ENCODE results near the gene ADGRF5.

Gene ADGRF5, protein sequence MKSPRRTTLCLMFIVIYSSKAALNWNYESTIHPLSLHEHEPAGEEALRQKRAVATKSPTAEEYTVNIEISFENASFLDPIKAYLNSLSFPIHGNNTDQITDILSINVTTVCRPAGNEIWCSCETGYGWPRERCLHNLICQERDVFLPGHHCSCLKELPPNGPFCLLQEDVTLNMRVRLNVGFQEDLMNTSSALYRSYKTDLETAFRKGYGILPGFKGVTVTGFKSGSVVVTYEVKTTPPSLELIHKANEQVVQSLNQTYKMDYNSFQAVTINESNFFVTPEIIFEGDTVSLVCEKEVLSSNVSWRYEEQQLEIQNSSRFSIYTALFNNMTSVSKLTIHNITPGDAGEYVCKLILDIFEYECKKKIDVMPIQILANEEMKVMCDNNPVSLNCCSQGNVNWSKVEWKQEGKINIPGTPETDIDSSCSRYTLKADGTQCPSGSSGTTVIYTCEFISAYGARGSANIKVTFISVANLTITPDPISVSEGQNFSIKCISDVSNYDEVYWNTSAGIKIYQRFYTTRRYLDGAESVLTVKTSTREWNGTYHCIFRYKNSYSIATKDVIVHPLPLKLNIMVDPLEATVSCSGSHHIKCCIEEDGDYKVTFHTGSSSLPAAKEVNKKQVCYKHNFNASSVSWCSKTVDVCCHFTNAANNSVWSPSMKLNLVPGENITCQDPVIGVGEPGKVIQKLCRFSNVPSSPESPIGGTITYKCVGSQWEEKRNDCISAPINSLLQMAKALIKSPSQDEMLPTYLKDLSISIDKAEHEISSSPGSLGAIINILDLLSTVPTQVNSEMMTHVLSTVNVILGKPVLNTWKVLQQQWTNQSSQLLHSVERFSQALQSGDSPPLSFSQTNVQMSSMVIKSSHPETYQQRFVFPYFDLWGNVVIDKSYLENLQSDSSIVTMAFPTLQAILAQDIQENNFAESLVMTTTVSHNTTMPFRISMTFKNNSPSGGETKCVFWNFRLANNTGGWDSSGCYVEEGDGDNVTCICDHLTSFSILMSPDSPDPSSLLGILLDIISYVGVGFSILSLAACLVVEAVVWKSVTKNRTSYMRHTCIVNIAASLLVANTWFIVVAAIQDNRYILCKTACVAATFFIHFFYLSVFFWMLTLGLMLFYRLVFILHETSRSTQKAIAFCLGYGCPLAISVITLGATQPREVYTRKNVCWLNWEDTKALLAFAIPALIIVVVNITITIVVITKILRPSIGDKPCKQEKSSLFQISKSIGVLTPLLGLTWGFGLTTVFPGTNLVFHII (N-terminal part only)

DNA sequence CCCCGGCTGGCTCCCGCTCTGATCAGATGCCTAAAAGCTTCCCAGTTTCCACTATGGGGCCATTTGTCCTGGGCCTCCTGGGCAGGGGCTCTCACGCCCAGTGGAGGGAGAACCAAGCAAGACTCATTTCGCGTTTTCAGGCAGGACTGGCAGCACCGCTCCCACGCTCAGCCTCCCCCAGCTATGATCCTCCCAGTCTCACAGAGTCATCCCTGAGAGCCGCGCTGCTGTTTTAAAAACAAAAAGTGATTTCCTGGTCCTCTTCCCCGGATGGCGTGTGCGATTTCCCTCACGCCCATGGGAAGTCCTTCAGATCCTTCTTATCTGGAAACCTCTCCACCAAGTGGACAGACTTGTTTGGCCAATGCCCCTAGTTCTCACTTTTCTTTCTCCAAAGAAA, at the start of gene ADGRF5:
ADGRF5 (minus strand) TSS at position 208 of the 400 bp plus-strand sequence. CDS start 15,176 bp downstream, outside the sequence.
- no peak within 1 kb of the TSS for H3K4me3 ChIP-seq (ENCODE audit: control insufficient read depth, low read depth, low read length)
- TF ChIP-seq, protein P1, sequence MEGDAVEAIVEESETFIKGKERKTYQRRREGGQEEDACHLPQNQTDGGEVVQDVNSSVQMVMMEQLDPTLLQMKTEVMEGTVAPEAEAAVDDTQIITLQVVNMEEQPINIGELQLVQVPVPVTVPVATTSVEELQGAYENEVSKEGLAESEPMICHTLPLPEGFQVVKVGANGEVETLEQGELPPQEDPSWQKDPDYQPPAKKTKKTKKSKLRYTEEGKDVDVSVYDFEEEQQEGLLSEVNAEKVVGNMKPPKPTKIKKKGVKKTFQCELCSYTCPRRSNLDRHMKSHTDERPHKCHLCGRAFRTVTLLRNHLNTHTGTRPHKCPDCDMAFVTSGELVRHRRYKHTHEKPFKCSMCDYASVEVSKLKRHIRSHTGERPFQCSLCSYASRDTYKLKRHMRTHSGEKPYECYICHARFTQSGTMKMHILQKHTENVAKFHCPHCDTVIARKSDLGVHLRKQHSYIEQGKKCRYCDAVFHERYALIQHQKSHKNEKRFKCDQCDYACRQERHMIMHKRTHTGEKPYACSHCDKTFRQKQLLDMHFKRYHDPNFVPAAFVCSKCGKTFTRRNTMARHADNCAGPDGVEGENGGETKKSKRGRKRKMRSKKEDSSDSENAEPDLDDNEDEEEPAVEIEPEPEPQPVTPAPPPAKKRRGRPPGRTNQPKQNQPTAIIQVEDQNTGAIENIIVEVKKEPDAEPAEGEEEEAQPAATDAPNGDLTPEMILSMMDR (IDR thresholded peaks at IDR 0.05; ENCODE audit: control insufficient read depth, insufficient read depth, low read depth, low read length, missing control alignments), result no peak
- DNase-seq (ENCODE audit: low read depth), result no peak

- TF ChIP-seq, protein P1 (IDR thresholded peaks at IDR 0.05; ENCODE audit: control insufficient read depth, insufficient read depth, low read depth, low read length, missing control alignments), result no peak
- no peak for DNase-seq (ENCODE audit: low read depth)
These were observed 47.5 kb upstream of the ADGRF5 start for GRCh38 chr6:46969206-46969605.

DNA sequence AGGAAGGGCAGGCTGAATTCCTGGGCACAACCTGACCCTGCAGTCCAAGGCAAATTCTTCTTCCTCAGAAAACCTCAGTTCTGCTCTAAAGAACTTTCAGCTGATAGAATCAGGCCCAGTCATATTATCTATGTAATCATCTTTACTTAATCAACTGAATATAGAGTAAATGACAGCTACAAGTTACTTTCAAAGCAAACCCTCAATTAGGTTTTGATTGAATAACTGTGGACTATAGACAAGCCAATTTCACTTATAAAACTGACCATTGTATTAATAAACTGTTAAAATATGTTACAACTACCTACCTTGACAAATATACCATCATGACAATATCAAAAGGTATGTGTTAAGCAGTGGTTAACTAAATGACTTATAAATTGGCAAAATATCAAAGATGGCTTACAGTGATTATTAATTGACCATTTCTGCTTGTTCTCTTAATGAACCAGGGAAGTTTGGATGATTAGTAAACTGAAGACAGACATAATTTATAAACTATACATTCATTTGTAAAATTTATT, 46.1 kb upstream of the ADGRF5 start:
- H3K4me3 ChIP-seq (ENCODE audit: control insufficient read depth, low read depth, low read length), result no peak overlapping the region
- TF ChIP-seq, protein P1 (IDR thresholded peaks at IDR 0.05; ENCODE audit: control insufficient read depth, insufficient read depth, low read depth, low read length, missing control alignments), result no peak
- DNase-seq (ENCODE audit: low read depth), result no peak

More at GRCh38 chr6:46969206-46969605, 47.5 kb upstream of the ADGRF5 start:
- no peak overlapping the region for H3K4me3 ChIP-seq (ENCODE audit: control insufficient read depth, low read depth, low read length)

- TF ChIP-seq, protein P1 (IDR thresholded peaks at IDR 0.05; ENCODE audit: control insufficient read depth, insufficient read depth, low read depth, low read length, missing control alignments), result no peak
These were observed 43.2 kb upstream of the ADGRF5 start for GRCh38 chr6:46964716-46965519.

DNA sequence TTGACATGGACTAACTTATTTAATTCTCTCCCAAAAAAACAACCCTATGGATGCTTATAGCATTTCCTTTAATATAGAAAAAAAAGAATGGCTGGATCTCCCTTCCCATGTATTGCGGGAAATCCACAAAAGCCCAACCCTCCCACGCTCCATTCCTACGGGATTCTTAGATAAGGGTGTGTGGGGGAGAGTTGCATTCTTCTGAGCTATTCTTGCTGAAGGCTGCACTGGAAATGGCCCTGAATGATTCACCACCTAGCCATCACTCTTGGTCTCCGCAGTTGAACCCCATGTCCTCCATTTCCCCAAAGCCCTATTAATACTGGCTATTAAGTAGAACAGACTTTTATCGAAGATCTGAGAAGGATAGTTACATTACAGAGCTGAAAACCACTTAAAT, 41.9 kb upstream of the ADGRF5 start:
- TF ChIP-seq, protein P1 (IDR thresholded peaks at IDR 0.05; ENCODE audit: control insufficient read depth, insufficient read depth, low read depth, low read length, missing control alignments), result no peak
- H3K4me3 ChIP-seq (ENCODE audit: control insufficient read depth, low read depth, low read length), result no peak overlapping the region
- DNase-seq (ENCODE audit: low read depth), result no peak

More at GRCh38 chr6:46964716-46965519, 43.2 kb upstream of the ADGRF5 start:
- no peak for DNase-seq (ENCODE audit: low read depth)
- H3K4me3 ChIP-seq (ENCODE audit: control insufficient read depth, low read depth, low read length), result no peak overlapping the region

All from AG09309 (cell line).